Panc1 (cell line): Measurements from ENCODE around the gene SMIM13. TPM values are rescaled to one million over a fixed set of nuclear protein-coding genes. Genes with fewer than 3 reads are reported as not detected.

ENCODE experiments used
- ATAC-seq: fragments of 200-7000 bp; cut with Tn5 transposase; 2 replicates; pipeline ENCODE4 v1.9.1; 2020; ENCODE audit warnings: mild to moderate bottlenecking, moderate library complexity
- BruUV-seq: library from RNA; stranded (reverse); fragments of 400-500 nt; replicated peaks from 2 replicates; lab custom pipeline; 2021; lab: Mats Ljungman, UMichigan
- CTCF ChIA-PET: fragments of 300-600 bp; sonication (Branson Sonifier 250); formaldehyde crosslinking; loops from one replicate; lab custom pipeline; 2022; ENCODE audit warnings: antibody characterized with exemption; lab: Charles Lee
- POLR2A ChIA-PET: fragments of 300-600 bp; sonication (Branson Sonifier 250); formaldehyde crosslinking; loops from one replicate; lab custom pipeline; 2022; ENCODE audit warnings: antibody characterized with exemption; lab: Charles Lee
- DNase-seq: peaks from one replicate; pipeline ENCODE4 v3.0.0-alpha.2; 2010; ENCODE audit warnings: low read depth, low spot score
- H3K27ac ChIP-seq: 2 replicates; pipeline ENCODE4 v1.5.1; 2011; ENCODE audit warnings: mild to moderate bottlenecking, low read length, inconsistent platforms
- H3K27me3 ChIP-seq: fragments of 200-500 bp; sonication (Bioruptor generic); 2 replicates; pipeline ENCODE4 v1.6.0; 2014; ENCODE audit warnings: low read length, inconsistent platforms; ENCODE audit not compliant: control insufficient read depth, insufficient read depth
- H3K36me3 ChIP-seq: fragments of 200-500 bp; sonication (Bioruptor generic); 2 replicates; pipeline ENCODE4 v1.5.1; 2014; ENCODE audit warnings: inconsistent platforms, mild to moderate bottlenecking, low read length, moderate library complexity; ENCODE audit not compliant: control insufficient read depth, insufficient read depth
- H3K4me1 ChIP-seq: 2 replicates; pipeline ENCODE4 v1.5.1; 2011; ENCODE audit warnings: inconsistent platforms, mild to moderate bottlenecking, low read length, moderate library complexity; ENCODE audit not compliant: control insufficient read depth, insufficient read depth
- H3K4me3 ChIP-seq, 2 experiments: 2 replicates each; pipeline ENCODE4 v1.5.1; 2011 to 2012; ENCODE audit warnings: low read depth in 2 of 2, low read length in 2 of 2, mild to moderate bottlenecking in 2 of 2, inconsistent platforms in 1 of 2, moderate library complexity in 1 of 2
- H3K9me3 ChIP-seq: fragments of 200-500 bp; sonication (Bioruptor generic); 2 replicates; pipeline ENCODE4 v1.5.1; 2014; ENCODE audit warnings: low read depth, mild to moderate bottlenecking, inconsistent platforms, low read length, moderate library complexity; ENCODE audit not compliant: control insufficient read depth, insufficient read depth
- CTCF ChIP-seq: fragments of 450-650 bp; IDR thresholded peaks from 2 replicates; pipeline ENCODE4 v1.5.1; 2017; ENCODE audit warnings: mild to moderate bottlenecking
- POLR2AphosphoS5 ChIP-seq: IDR thresholded peaks from 2 replicates; pipeline ENCODE4 v1.6.1; 2012; ENCODE audit warnings: mild to moderate bottlenecking, low read depth, low read length, moderate library complexity
- REST ChIP-seq, 2 experiments: IDR thresholded peaks; 2 replicates each; pipeline ENCODE4 v1.6.1; 2011 to 2012; ENCODE audit warnings: low read depth in 2 of 2, control low read depth in 1 of 2, low read length in 1 of 2, mild to moderate bottlenecking in 1 of 2, moderate library complexity in 1 of 2; ENCODE audit not compliant: insufficient read depth in 1 of 2
- SIN3A ChIP-seq: IDR thresholded peaks from 2 replicates; pipeline ENCODE4 v1.6.1; 2012; ENCODE audit warnings: low read depth, mild to moderate bottlenecking, low read length, moderate library complexity, borderline replicate concordance; ENCODE audit not compliant: insufficient read depth
- TCF7L2 ChIP-seq: IDR thresholded peaks from 2 replicates; pipeline ENCODE4 v1.6.1; 2011; ENCODE audit warnings: mild to moderate bottlenecking, low read depth, low read length, inconsistent platforms
- in situ Hi-C: cut with HindIII; loops from 2 replicates; pipeline ENCODE4 v1.10.0; 2016; ENCODE audit warnings: low sequenced_read_pairs, low pct_unique_long_range_greater_than_20kb
- intact Hi-C: fragments of 100-400 bp; cut with micrococcal nuclease; formaldehyde crosslinking; loops from one replicate; pipeline ENCODE4 v1.10.0; 2022; ENCODE audit not compliant: unreplicated experiment
- total RNA-seq: library from RNA; stranded (reverse); gene quantifications from one replicate; pipeline ENCODE4 v1.2.1, GENCODE V29; 2021; ENCODE audit not compliant: unreplicated experiment

Gene SMIM13
- total RNA-seq, 1 experiment from 2014 or later = 17.6 TPM

- CTCF ChIA-PET = no interaction called here
- POLR2A ChIA-PET = no interaction called here
- in situ Hi-C loops (no loop called here), intact Hi-C loops (no loop called here)
- DNase-seq (no peak), ATAC-seq (no peak)
- H3K9me3 ChIP-seq = peaks cover 4% of the 10 kb centered on the region; the same call in 1 of the 2 replicates
- no peak for TF ChIP-seq SIN3A
- TF ChIP-seq POLR2AphosphoS5 = no peak
- TF ChIP-seq CTCF = no peak
- no peak for TF ChIP-seq REST (IDR thresholded peaks at IDR 0.05; ENCODE audit: insufficient read depth in 1 of 2, low read depth in 2 of 2, low read length in 1 of 2)
- no peak for TF ChIP-seq TCF7L2
- H3K36me3 ChIP-seq = no peaks in the 10 kb centered on the region
- no TSS peak for BruUV-seq
- H3K4me1 ChIP-seq = no peaks in the 10 kb centered on the region
- H3K27me3 ChIP-seq = no peaks in the 10 kb centered on the region
- no peak overlapping the region for H3K4me3 ChIP-seq
- no peak overlapping the region for H3K27ac ChIP-seq
Observed at GRCh38 chr6:11181478-11182136, 88.0 kb downstream of the SMIM13 start.

GRCh38 chr6:11183761-11184362 lies 90.2 kb downstream of the SMIM13 start:
- no TSS peak for BruUV-seq
- Histone ChIP-seq H3K9me3 (peaks cover 4% of the 10 kb centered on the region; the same call in 1 of the 2 replicates), H3K36me3 (no peaks in the 10 kb centered on the region), H3K27ac (no peak overlapping the region), H3K4me1 (no peaks in the 10 kb centered on the region), H3K4me3 (no peak overlapping the region), H3K27me3 (no peaks in the 10 kb centered on the region)
- intact Hi-C loops = no loop called here
- TF ChIP-seq CTCF (no peak), TCF7L2 (no peak), REST (IDR thresholded peaks at IDR 0.05; ENCODE audit: insufficient read depth in 1 of 2, low read depth in 2 of 2, low read length in 1 of 2) (no peak), POLR2AphosphoS5 (no peak), SIN3A (no peak)
- DNase-seq = no peak
- ChIA-PET POLR2A (interaction anchor here (0.6 kb wide), 1 partner anchor 144 kb away, joined by 3 read pairs; no protein-coding TSS in a partner anchor), CTCF (no interaction called here)
- in situ Hi-C loops = no loop called here
- ATAC-seq = no peak
